Pons (tissue), 1 donor: Measurements from ENCODE around the gene PHETA2.

Source experiments
- DNase-seq: peaks from one replicate; pipeline ENCODE4 v3.0.0-alpha.2; 2016; ENCODE audit warnings: low spot score

PHETA2 gene, protein sequence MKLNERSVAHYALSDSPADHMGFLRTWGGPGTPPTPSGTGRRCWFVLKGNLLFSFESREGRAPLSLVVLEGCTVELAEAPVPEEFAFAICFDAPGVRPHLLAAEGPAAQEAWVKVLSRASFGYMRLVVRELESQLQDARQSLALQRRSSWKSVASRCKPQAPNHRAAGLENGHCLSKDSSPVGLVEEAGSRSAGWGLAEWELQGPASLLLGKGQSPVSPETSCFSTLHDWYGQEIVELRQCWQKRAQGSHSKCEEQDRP

GRCh38 chr22:42074132-42074811, at the start of gene PHETA2:
Gene PHETA2 (plus strand): TSS chr22:42074248. CDS start chr22:42077294, 3,046 bp downstream.
- DNase-seq, result no peak

DNA sequence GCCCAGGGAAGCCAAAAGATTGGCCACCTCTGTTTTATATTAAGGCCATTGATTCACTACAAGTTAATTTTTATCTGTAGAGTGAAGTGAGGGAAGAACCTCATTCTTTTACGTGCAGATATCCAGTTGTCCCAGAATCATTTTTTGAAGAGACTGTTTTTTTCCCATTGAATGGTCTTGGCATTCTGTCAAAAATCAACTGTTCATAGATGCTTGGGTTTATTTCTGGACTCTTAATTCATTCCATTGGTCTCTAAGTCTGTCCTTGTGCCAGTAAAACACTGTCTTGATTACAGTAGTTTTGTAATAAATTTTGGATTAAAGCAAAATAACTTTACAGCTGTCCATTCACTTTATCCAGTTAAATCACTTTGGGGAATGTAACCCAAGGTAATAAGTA, 48.6 kb upstream of the PHETA2 start:
- DNase-seq, result no peak

DNA sequence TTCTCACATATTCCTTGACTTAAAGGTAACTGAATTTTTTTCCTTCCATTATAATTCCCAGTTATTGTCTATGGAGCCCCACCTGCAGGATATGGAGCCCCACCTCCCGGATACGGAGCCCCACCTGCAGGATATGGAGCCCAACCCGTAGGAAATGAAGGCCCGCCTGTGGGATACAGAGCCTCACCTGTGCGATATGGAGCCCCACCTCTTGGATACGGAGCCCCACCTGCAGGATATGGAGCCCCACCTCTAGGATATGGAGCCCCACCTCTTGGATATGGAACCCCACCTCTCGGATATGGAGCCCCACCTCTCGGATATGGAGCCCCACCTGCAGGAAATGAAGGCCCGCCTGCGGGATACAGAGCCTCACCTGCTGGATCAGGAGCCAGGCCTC, 47.3 kb upstream of the PHETA2 start:
- DNase-seq, result no peak

- no peak for DNase-seq
Measured at GRCh38 chr22:42033263-42034181, 40.5 kb upstream of the PHETA2 start.

DNA sequence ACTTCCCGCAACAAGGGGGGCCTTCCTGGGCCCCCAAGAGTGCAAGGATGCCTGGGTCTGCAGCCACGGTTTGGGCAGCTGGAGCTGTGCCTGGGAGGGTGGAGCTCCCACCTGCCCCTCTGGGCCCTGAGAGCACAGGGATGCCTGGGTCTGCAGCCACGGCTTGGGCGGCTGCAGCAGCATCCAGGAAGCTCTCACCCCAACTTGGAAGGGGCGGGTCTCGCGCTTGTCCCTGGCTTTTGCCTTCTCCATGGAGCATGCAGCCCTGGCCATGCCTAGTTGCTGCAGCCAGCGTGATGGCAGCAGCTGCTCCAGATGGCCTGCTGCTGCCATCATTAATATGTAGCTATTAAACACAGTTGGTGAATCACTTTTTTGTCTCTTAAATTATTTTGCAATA, 38.8 kb upstream of the PHETA2 start:
- DNase-seq, result no peak

DNA sequence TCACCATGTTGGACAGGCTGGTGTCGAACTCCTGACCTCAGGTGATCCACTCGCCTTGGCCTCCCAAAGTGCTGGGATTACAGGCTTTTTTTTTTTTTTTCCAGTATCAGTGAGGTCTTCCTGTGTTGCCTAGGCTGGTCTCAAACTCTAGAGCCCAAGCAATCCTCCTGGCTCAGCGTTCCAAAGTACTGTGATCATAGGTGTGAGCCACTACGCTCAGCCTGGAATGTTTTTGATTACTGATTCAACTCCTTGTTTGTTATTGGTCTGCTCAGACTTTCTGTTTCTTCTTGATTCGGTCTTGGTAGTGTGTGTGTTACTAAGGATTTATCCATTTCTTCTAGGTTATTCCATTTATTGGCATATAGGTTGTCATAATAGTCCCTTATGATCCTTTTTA, 34.8 kb upstream of the PHETA2 start:
- DNase-seq, result no peak

DNA sequence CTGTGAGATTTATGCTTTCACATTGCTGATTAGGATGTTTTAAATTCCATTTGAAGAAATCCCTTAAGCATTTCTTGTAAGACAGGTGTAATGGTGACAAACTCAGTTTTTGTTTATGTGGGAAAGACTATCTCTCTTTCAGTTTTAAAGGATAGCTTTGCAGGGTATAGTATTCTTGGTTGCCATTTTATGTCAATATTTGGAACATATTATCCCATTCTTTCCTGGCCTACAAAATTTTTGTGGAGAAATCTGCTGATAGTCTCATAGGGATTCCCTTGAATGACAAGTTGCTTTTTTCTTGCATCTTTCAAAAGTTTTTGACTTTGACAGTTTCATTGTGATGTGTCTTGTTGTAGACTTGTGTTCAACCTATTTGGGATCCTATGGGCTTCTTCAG, 32.3 kb upstream of the PHETA2 start:
- no peak for DNase-seq

- DNase-seq, result no peak
Measured at GRCh38 chr22:42050641-42051180, 23.3 kb upstream of the PHETA2 start.

DNA sequence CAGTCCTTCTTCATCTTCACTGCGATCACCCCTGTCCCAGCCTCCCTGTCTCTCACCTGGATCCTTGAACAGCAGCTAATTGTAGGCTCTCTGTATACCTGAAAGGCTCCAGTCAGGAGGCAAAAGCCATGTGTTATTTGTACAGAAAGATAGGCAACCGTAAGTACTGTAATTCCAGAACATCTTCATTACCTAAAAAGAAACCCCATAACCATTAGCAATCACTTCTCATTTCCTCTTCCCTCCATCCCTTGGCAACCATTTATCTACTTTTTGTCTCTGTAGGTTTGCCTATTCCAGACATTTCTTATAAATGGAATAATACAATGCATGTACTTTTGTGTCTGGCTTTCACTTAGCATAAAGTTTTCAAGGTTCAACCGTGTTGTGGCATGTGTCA, 21.3 kb upstream of the PHETA2 start:
- no peak for DNase-seq

DNA sequence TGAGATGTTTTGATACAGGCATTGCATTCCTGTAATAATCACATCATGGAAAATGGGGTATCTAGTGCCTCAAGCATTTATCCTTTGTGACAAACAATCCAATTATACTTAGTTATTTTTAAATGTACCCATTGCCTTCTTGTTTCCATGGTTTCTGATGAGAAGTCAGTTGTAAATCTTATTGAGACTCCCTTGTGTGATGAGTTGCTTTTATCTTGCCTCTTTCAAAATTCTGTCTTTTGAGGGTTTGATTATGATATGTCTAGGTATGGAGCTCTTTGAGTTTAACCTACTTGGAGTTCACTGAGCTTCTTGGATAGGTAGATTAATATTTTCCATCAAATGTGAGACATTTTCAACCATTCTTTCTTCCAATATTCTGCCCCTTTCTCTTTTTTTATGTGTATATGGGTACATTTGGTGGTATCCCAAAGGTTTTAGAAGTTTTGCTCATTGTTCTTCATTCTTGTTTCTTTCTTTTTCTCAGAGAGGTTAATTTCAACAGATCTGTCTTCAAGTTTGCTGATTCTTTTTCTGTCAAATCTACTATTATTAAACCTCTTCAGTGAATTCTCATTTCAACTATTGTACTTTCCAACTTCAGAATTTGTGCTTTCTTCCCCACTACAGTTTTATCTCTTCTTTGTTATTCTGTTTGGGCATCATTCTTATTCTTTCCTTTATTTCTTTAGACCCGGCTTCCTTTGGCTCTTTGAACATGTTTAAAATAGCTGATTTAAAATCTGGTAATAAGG, 17.1 kb upstream of the PHETA2 start:
- DNase-seq, result no peak

DNA sequence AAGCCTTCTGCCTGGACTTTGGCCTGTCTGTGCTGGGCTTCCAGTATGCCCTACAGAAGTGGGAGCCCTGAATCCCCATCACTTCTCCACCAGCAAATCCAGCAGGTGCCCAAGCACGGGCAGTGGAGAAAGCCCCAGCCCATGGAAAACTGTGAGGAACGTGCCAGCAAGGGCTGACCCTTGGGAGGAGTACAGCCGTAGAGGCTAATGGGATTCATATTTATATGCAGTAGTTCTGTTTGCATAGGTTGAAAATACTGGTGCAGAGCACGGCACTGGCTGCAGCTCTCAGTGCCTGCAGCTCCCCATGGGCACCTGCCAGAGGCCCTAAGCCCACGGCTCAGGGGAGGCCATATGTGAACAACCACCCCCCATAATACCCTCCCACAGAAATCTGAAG, 13.6 kb upstream of the PHETA2 start:
- no peak for DNase-seq

GRCh38 chr22:42061041-42061440, 13.0 kb upstream of the PHETA2 start:
- no peak for DNase-seq

- no peak for DNase-seq
Measured at GRCh38 chr22:42062506-42063170, 11.4 kb upstream of the PHETA2 start.

DNA sequence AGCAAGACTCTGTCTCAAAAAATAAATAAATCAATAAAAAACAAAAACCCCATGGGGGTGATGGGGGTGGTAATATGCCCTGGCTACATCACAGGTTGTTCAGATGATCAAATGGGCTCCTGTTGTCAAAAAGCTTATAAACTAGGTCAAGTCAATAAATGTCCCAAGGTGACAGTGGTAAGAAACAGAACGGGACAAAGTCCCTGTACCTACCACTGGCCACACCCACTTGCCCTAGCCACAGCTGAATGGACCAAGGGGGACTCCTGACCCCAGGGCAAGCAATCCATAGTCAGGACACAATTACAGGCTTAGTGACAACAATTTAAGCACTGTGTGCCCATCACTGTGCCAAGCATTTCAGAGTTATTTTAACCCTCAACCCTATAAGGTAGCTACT, 9.4 kb upstream of the PHETA2 start:
- no peak for DNase-seq

GRCh38 chr22:42065438-42066125, 8.5 kb upstream of the PHETA2 start:
- no peak for DNase-seq

DNA sequence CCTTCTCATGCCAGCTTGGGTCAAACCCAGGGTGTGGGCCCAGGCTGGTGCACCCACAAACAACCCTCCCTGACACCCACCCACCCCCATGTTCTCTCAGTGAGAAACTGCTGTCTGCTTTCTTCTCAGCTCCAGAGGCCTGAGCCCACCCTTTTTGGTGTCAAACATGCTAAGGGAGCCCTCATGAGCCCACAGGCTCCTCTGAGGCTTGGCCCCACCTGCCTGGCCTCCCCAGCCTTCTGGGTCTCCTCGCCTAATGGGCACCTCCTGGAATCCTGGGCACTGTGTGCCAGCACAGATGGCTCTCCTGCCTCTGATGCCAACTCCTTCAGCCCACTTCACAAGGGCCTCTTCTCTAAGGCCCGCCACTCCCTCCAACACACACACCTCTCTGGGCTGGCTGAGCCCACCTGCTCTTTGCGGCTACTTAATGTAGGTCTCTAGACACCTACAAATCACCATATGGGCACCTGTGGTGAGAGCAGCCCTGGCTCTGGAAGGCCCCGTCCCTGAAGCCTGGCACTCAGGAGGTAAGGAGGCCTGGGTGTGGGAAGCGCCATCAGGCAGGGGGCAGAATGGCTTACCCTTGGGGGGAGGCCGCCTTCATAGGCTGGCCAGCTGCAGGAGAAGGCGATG, 7.8 kb upstream of the PHETA2 start:
- DNase-seq, result no peak

DNA sequence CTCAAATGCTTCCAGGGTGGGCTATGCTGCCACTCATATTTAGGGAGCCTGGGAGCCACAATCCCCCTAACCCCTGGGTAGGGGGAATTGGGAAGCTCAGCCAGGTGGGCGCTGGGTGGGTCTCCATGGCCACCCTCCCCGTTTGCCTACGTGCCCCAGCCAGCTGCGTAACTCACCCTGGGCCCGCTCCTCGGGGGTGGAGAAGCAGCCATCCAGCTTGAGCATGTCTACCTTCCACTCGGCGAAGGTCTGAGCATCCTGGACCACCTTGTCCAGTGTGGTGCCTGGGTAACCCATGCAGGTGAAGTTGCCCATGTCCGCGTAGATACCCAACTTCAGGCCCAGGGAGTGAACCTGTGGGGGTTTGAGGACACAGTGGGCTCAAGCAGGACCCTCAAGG, 7.1 kb upstream of the PHETA2 start:
- DNase-seq, result no peak

DNA sequence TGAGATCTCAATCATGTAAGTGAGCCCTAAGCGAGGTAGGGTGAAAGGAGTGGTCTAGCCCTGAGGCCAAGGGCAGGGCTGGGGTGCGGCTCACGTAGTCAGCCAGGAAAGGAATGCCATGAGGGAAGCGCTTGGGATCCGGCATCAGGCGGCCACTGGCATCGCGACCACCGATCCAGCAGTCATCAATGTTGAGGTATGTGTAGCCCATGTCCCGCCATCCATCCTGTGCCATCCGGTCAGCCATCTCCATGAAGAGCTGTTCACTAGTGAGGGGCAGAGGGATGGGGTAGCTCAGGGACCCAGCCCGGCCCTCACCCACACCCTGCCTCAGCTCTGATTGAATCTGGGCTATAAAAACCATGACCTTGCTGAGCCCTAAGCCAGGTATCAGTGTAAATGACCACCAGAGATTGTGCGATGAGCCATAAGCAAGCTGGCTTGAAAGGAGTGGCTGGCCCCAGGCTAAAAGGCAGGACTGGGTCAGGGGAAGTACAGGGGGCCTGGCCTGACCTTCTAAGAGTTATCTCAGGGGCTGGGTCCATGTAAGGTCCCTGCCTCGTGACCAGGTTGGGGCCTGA, 6.3 kb upstream of the PHETA2 start:
- no peak for DNase-seq

DNA sequence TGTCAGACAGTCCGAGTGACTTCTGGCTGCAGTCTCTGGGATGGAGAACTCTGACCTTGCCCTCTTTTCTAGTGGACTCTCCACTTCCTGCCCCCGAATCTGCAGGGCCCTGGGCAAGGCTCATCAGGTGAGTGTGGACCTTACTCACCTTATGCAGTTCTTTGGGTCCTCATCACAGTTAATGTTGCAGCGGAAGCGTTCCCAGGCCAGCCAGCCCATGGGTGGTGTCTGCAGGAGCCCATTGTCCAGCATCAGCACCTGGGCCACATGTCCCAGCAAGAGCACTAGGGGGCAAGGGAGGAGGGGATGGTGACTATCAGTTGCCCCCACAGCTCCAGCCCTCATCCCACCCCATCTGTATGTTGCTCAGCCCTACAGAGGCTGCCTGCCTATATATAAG, 5.8 kb upstream of the PHETA2 start:
- DNase-seq, result no peak
